Globus pallidus (tissue), 1 donor: ENCODE results near the gene KRT40.

ENCODE experiments used
- DNase-seq: peaks from one replicate; pipeline ENCODE4 v3.0.0-alpha.2; 2015; ENCODE audit warnings: low spot score

The KRT40 gene

DNA sequence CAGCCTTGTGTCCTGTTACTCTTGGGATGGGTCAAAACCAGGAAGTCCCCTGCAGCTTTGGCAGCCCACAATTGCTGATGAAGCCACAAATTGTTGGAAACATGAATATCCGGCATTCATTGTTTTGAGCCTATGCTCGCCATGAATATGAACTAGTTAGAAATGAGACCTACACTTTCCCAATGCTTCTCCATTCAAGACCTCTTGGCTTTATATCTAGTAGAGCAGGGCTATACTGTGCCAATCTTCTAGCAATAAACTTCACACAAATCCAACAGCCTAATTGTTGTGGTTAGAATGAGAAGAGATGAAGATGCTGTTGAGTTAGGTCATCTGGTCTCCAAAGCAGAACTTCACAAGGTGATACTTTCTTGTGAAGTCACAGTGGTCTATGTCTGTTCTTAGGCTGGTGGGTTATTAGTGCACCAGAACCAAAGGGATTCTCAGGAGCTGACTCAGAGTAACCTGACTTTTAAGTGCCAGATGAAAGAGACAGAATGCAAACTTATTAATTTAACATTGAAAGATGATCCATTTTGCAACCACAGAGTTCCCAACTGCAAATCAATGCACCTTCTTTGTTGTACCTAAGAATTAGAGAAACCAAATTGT, 33.0 kb downstream of the KRT40 start:
- DNase-seq = no peak

DNA sequence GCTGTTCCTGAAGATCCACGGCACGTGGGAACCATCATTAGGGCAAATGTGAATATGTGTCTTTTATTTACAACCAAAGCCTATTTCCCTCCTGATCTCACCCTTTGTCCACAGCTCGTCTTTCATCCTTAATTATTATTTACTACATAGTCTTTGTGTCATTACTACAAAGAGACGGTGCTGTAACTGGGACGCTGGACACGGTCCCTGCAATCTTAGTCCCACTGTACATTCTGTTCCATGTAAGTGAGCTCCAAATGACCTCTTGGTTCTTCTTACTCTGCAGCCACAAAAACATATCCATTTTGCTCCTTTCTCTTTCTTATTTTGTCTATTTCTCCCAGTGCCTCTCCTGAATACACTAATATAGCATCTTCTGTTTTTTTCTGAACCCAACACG, 34.0 kb downstream of the KRT40 start:
- no peak for DNase-seq

DNA sequence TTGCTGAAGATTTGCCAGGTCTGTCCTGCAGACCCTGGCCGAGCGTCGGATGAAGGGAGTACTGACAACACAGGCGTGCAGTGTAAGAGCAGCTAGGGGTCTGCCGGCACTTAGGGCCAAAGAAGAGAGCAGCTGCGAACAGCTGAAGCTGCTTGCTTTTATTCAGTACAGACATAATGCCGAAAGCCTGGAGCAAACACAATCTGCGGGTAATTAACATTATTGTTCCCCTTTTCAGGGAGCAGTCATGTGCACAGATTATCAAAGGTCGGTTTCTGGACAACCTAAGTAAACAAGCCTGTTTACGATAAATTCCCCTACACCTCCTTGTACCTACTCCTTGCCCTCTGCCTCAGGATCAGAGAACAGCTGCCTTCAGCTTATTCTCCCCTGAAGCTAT, 34.7 kb downstream of the KRT40 start:
- no peak for DNase-seq

DNA sequence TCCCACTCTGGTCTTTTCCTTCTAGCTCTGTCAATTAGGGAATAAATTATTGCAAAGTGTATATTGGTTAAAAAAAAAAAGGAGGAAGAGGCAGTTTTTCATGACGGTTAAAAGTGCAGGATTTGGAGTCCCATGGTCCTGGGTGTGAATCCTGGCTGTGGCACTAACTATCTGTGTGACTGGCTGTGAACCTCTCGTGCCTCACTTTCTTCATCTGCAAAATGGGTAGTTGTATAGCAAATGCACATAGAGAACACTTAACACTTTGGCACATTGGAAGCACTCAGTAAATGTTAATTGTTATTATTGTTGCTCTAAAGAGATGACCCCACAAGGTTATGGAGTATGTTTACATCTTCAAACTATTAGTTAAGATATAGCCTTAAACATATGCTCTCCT, 36.2 kb downstream of the KRT40 start:
- DNase-seq = no peak

DNA sequence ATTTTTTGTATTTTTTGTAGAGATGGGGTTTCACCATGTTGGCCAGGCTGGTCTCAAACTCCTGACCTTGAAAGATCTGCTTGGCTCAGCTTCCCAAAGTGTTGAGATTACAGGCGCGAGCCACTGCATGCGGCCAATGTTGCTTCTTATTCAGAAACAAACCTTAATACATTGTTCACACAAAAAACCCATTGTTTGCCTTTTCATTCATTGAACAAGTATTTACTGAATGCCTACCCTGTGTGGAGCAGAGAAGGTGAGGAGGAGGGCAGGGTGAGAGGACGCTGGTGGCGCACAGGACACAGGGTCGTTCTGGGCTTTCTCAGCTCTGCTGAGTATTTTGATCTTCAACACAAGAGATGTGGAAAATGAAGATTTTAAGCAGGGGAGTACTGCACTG, 38.7 kb downstream of the KRT40 start:
- DNase-seq = peak; percentile 3

DNA sequence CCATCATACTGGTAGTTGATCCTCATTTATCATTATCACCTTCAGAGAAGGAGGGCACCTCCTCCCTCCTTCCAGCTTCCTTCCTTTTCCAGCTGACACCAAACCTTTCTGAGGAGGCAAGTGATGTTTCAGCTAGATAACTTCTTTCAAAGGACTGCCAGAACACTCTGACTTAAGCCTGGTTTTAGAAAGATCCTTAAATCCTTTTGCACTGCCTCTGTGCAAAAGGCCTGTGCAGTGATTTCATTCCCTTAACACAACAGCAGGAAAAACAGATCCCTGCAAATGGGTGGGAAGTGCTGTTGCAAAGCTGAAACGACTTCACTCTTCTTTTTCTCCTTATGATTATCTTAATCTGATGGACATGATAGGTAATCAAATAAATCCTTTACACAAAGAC, 39.6 kb downstream of the KRT40 start:
- no peak for DNase-seq

DNA sequence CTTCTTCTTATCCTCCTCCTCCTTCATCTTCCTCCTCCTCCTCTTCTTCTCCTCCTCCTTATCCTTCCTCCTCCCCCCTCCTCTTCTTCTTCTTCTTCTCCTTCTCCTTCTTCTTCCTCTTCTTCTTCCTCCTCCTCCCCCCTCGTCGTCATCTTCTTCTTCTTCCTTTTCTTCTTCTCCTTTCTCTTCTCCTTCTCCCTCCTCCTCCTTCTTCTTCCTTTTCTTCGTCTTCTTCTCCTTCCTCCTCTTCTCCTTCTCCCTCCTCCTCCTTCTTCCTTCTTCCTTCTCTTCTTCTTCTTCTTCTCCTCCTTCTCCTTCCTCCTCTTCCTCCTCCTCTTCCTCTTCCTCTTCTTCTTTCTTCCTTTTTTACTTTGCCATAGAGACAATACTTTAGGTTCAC, 41.6 kb downstream of the KRT40 start:
- DNase-seq = no peak

DNA sequence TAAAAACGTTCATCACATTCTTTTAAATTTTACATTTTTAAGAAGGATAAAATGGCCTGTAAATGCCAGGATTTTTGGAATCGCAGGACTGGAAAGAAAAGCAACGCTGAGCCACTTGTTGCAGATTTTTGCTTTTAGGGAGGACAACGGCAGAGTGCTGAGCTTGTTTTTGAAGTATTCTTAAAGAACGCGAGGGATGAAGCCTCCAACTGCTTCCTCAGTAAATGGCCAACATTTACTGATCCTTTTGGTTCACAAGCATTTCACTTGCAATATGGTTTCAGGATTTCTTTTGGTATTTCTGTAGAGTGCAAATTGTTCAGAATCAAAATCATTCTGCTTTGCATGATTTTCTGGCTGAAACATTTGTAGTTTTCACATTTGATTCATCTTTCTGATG, 43.9 kb downstream of the KRT40 start:
- no peak for DNase-seq

DNA sequence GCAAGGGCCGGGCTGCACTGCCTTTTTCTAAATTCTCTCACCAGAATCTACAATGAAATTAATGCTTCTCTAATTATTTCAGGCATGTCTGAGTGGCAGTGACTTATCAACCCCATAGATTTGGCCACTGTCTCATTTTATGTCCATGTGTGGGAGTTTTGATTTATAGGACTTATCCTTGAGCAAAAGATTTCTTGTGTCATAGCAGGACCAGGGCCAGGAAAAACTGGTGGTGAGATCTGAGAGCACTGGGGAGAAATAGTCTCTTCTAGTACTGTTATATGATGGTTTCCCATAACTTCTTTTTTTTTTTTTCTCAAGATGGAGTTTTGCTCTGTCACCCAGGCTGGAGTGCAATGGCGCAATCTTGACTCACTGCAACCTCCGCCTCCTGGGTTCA, 45.1 kb downstream of the KRT40 start:
- no peak for DNase-seq

DNA sequence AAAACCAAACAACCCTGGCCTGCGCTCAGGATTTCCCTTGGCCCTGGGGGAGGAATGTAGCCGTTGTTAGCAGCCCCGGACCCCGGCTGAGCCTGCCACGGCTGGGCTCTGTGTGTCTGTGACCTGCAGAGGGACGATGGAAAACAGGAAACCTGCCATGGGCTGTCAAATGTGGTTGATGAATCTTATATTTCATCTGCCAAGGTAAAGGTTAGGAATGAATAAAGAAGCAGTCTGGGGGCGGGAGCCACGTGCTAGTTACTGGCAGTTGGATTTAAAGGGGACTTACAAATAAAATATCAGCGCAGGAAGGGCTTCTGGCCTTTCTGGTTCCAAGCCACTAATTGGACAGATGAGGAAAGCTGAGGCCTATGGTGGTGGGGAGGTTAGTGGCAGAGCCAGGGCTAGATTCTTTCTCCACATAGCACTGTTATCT, 46.7 kb downstream of the KRT40 start, which contains the start of gene KRT23:
KRT23 (minus strand) TSS at position 263 of the 436 bp plus-strand sequence. CDS start 1,043 bp downstream, outside the sequence.
- DNase-seq = no peak

DNA sequence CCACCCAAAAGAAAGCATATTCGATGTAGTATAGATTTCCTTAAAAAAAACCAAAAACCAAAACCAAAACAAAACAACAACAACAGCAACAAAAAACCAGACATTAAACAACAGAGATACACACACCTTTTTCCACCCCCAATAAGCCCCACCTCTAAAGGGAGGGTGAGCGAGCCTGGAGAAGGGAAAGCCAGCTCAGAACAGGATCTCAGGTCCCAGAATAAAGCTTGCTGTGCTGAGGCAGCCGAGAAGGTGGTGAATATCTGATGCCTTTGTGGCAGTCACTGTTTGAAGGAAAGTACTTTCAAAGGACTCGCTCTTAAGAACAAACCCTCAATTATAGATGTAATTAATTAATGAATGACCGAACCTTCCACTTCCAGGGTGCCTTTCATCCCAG, 47.1 kb downstream of the KRT40 start:
- no peak for DNase-seq

DNA sequence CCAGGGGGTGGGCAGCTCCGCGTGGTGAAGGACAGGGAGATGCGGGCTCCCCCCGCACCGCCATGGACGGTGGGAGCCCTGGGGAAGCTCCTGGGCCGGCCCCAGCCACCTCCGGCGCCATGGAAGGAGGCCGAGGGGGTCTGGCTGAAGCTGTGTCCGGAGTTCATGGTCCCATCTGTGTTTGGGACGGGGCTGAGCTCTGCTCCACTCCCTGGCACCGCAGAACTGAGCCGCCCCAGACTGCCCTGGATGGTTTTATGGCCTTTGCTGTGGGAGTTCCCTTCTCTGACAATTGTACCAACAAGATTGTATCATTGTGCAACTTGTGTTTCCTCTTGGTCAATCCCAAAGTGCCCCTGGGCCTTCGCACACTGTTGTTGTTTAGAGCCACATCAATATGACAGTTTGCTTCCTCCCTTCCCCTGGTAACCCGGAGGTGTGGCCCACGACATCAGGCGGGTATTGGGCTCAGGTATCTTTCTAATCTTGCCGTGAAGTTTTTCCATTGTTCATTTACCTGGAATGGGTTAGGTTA, 47.6 kb downstream of the KRT40 start:
- DNase-seq = no peak

DNA sequence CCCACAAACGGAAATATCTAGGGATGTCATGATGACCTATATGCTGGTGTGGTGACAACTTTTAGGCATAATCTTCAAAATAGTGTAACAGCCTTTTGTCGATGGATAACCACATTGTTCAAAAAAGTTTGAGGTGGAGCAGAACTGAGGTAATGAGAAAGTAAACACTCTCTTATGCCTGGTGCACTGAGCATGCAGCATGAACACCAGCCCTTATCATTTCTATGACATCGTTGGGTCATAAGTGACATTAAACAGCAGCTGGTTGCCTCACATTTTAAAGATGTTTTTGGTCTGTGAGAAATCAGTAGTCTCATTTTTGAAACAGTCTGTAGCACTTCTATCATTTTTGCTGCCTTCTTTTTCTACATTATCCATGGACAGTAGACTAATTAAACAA, 48.5 kb downstream of the KRT40 start:
- DNase-seq = no peak

DNA sequence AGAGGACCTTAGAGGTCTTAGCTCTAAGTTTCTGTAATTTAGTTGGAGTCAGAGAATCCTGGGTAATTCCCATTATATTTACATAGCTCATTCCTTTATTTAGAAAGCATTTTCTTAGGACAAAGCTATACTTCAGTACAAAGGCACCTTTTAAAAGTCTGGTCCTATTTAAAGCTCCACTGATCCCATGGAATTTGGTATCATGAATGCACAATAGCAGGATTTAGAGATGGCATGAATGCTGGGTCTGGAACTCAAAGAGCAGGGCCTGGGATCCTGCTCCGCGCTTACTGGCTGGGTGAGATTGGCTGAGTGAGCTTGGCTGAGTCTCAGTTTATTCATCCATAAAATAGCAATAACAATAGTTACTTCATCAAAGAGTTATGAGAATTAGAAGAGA, 51.5 kb downstream of the KRT40 start:
- DNase-seq = no peak

DNA sequence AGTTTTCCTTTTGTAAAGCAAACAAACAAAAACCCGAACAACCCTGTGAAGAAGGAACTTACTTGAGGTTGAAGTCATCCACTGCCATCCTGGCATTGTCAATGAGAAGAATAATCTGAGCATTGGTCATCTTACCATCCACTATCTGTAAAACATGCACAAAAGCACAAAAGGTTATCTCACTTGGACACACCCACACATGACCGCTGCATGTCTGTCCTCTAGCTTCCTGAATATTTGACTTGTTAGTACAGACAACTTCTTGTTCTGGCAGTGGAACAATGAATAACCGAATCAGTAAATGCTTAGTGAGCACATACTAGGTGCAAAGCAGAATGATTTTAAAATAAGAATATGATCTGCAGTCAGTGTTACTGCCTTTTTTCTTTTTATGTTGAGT, 52.8 kb downstream of the KRT40 start:
- no peak for DNase-seq
